Sigmoid colon (tissue), 4 donors: Measurements from ENCODE around the gene MCOLN1.

ENCODE experiments used
- POLR2A ChIP-seq, 2 donors: fragments of 450-650 bp; IDR thresholded peaks; one replicate each; pipeline ENCODE4 v1.6.1; 2016; ENCODE audit warnings: antibody characterized with exemption in 2 of 2, mild to moderate bottlenecking in 2 of 2, moderate library complexity in 2 of 2
- POLR2AphosphoS5 ChIP-seq, 4 donors: sonication (generic); formaldehyde crosslinking; IDR thresholded peaks; one replicate each; pipeline ENCODE4 v1.6.1; 2017; ENCODE audit warnings: antibody characterized with exemption in 4 of 4
- TF ChIP-seq, protein P1 (sequence below), 4 experiments: fragments of 450-650 bp in 3 of 4; fragments of 200-600 bp in 1 of 4; IDR thresholded peaks; one replicate each; pipeline ENCODE4 v1.5.1; 2016 to 2019; ENCODE audit warnings: antibody characterized with exemption in 4 of 4, mild to moderate bottlenecking in 3 of 4, moderate library complexity in 2 of 4

DNA sequence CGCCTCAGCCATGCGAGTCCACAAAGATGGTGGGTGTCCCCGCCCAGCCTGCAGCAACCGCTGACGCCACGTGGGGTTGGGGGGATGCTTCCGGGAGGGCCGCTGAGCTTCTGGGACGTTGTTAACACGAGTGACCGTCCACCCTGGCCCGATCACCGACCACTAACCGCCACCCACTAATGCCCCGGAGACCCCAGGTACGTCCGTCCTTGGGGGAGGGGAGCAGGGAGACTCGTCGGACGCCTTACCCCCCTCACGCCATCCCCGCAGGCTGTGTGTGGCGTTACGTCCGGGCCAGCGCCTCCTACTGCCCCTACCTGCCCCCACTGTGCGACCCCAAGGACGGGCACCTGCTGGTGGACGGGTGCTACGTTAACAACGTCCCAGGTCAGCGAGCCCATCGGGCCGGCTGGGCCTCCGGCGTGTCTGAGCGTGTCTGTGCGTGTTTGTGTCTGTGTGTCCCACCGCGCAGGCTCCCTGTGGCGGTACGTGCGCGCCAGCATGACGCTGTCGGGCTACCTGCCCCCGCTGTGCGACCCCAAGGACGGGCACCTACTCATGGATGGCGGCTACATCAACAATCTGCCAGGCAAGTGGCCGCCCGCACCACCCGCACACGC is 34.4 kb downstream of the MCOLN1 start:
- TF ChIP-seq, protein P1, sequence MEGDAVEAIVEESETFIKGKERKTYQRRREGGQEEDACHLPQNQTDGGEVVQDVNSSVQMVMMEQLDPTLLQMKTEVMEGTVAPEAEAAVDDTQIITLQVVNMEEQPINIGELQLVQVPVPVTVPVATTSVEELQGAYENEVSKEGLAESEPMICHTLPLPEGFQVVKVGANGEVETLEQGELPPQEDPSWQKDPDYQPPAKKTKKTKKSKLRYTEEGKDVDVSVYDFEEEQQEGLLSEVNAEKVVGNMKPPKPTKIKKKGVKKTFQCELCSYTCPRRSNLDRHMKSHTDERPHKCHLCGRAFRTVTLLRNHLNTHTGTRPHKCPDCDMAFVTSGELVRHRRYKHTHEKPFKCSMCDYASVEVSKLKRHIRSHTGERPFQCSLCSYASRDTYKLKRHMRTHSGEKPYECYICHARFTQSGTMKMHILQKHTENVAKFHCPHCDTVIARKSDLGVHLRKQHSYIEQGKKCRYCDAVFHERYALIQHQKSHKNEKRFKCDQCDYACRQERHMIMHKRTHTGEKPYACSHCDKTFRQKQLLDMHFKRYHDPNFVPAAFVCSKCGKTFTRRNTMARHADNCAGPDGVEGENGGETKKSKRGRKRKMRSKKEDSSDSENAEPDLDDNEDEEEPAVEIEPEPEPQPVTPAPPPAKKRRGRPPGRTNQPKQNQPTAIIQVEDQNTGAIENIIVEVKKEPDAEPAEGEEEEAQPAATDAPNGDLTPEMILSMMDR (IDR thresholded peaks at IDR 0.05): no peak
- TF ChIP-seq POLR2AphosphoS5 (IDR thresholded peaks at IDR 0.05): no peak
- TF ChIP-seq POLR2A (IDR thresholded peaks at IDR 0.05): no peak
